GM18909 (cell line): Measurements from ENCODE around the gene SLC12A4.

Experiments
- ATAC-seq: cut with Tn5 transposase; IDR thresholded peaks from one replicate; pipeline ENCODE4 v1.9.1; 2021; ENCODE audit warnings: mild to moderate bottlenecking; ENCODE audit not compliant: unreplicated experiment, poor library complexity

The SLC12A4 gene

DNA sequence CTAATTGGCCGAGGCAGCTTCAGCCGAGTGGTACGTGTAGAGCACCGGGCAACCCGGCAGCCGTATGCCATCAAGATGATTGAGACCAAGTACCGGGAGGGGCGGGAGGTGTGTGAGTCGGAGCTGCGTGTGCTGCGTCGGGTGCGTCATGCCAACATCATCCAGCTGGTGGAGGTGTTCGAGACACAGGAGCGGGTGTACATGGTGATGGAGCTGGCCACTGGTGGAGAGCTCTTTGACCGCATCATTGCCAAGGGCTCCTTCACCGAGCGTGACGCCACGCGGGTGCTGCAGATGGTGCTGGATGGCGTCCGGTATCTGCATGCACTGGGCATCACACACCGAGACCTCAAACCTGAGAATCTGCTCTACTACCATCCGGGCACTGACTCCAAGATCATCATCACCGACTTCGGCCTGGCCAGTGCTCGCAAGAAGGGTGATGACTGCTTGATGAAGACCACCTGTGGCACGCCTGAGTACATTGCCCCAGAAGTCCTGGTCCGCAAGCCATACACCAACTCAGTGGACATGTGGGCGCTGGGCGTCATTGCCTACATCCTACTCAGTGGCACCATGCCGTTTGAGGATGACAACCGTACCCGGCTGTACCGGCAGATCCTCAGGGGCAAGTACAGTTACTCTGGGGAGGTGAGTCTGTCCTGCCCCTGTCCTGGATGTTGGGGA is 59.2 kb downstream of the SLC12A4 start:
- ATAC-seq, result no peak

DNA sequence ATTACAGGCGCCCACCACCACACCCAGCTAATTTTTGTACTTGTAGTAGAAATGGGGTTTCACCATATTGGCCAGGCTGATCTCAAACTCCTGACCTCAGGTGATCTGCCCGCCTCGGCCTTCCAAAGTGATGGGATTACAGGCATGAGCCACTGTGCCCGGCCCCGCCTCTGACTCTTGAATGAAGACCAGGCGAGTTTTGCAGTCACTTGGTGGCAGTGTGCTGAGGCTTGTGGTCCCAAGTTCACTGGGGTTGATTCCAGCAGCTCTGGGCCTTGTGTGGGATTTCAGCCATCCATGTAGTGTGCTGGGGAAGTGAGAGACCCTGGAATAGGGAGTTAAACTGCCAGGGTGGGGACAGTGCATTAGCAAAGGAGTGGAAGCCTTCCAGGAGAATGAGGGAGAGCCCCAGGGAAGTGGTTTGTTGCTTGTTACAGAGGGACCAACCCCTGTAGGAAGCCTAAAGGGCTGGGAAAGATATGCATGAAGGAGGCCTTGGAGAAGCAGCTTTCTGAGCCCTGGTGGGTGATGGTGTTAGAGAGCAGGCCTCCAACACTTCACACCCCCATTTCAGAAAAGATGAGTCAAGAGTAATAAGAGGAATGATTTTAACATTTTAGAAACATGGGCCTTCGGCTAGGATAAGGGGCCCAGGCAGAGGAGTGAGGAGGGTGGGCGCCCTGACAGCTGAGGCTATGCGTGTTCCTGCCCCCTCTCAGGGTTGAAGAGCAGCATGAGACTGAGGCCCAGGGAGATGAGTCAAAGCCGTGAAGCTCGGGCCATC is 60.8 kb downstream of the SLC12A4 start:
- no peak for ATAC-seq

DNA sequence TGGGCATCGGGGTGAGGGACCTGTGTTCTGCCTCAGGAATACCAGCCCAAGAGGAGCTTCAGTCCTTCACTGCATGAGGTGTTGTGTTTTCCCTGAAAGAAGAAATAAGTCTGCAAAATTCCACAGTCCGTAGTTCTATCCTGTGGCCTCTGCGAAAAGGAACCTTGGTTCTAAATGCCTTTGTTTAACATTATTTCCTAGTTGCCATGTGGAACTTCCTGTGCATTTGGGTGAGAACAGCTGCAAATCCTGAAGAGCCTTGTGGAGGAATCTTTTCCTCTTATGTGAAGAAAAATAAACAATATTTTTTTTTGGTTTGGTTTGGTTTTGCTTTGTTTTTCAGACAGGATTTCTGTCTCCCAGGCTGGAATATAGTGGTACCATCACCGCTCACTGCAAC is 65.6 kb downstream of the SLC12A4 start:
- ATAC-seq, result no peak

DNA sequence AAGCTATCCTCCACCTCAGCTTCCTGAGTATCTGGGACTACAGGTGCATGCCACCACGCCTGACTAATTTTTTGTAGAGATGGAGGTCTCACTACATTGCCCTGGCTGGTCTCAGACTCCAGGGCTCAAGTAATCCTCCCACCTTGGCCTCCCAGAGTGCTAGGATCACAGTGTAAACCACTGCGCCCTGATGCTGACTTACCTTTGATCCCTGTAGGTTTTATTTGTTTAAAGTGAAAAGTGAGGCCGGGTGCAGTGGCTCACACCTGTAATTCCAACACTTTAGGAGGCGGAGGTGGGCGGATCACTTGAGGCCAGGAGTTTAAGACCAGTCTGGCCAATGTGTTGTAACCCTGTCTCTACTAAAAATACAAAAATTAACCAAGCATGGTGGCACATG is 66.7 kb downstream of the SLC12A4 start:
- no peak for ATAC-seq

DNA sequence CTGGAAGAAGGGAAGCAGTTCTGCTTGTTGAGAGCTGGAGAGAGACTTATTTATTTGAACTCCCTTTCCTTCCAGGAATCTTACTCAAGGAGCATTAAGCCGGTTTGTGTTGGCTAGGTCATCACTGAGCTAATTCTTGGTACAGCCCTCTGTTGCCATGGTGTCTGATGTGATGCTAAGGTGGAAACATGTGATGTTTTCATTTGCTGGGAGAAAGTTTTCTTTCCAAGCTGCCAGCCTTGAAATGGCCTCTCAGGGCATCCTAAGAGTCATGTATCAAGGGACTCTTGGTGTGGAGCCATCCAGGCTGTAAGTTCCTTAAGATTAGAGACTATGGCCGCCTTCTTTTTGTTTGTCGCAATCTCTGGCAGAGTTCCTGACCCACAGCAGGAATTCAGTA is 71.2 kb downstream of the SLC12A4 start:
- no peak for ATAC-seq

DNA sequence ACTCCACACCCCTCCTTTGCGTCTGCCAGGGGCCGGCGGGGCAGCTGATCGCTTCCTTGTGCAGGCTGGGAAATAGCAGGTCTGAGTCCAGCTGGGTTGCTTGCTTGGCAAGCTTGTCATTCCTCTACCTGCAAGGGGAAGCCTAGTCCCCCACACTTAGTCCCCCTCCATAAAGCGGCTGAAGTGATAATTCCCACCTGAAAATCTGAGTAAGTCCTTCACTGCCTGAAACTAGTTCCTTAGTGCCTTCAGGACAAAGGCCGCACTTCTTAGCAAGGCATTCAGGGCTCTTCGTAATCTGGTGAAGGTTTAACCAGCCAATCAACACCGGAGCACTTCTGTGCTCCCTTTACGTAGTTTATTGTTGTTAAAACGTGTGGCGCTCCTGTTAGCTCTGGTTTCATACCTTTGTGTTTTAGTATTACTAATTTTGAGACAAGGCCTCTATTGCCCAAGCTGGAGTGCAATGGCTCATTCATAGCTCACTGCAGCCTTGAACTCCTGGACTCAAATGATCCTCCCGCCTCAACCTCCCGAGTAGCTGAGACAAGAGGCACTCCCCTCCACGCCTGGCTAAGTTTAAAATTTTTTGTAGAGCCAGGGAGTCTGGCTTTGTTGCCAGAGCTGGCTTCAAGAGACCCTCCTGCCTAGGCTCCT is 74.6 kb downstream of the SLC12A4 start:
- no peak for ATAC-seq
